SKM-1 treated with dmso at 0.1 percent for 144 hours (cell line): ENCODE data around the gene TMEM233.
"Not testable (repeated sequence)": the region's sequence is repeated elsewhere in the genome, so short reads cannot be mapped to it uniquely, and the experiment has no call there.

Source experiments
- DNase-seq: peaks from one replicate; lab custom pipeline; 2025; ENCODE audit not compliant: unreplicated experiment; lab: John Stamatoyannopoulos, UW

Gene TMEM233

DNA sequence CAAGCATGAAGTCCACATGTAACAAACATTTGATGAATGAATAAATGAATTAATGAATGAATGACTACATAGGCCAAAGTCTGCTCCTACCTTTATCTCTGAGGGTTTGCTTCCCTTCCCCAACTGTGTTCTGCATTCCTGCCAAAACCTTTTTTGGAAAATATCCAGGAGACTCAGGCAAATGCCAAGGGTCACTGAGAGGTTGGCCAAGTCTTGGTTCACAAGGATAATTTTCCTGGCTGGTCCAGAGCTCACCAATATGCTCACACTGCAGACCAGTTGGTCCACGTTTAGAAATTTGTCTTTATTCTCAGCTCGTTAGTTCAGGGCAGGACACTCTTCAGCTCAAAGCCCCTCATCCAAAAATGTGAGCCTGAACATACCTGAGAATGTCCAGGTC, 10.2 kb downstream of the TMEM233 start:
- no peak for DNase-seq

DNA sequence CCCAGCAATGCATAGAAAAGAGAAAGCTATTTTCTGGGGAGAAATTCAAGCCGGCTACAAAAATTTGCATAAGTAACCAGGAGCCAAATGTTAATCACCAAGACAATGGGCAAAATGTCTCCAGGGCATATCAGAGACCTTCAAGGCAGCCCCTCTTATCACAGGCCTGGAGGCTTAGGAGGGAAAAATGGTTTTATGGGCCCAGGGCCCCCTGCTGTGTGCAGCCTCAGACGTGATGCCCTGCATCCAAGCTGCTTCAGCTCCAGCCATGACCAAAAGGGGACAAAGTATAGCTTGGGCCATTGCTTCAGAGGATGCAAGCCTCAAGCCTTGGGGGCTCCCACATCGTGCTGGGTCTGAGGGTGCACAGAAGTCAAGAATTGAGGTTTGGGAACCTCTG, 15.8 kb downstream of the TMEM233 start:
- no peak for DNase-seq

DNA sequence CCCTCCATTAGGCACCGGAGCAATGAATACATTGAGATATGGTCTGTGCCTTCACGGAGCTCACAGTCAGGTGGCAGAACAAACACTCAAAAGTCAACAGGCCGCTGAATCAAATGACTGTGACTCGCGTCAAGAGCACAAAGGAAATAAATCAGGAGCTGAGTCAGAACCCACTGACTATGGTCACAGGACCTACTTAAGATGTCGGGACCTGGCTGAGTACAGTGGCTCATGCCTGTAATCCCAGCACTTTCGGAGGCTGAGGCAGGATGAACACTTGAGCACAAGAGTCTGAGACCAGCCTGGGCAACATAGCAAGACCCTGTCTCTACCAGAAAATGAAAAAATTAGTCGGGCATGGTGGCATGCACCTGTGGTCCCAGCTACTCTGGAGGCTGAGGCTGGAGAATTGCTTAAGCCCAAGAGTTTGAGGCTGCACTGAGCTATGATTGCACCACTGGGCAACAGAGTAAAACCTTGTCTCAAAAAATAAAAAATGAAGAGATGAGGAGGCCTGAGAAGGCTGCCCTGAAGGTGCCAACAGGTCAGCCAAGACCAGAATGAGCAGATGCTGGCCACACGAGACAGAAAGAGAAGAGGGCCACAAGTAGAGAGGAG, 19.9 kb downstream of the TMEM233 start:
- no peak for DNase-seq

DNA sequence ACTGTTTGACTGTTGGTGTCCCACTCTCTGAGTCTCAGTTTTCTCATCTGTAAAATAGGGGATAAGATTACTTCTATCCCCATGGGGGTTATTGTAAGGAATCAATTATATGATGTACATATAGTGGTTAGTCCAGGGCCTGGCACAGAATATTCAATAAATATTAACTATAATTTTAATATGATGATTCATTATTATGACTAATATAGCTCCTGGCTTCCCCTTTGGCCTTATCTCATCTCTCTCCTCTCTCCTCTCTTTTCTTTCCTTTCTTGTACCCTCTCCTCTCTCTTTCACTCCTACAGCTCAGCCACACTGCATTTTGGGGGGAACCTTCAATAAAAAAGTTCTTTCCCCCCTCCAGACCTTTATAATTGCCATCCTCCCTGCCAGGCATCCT, 21.1 kb downstream of the TMEM233 start:
- DNase-seq: no peak

DNA sequence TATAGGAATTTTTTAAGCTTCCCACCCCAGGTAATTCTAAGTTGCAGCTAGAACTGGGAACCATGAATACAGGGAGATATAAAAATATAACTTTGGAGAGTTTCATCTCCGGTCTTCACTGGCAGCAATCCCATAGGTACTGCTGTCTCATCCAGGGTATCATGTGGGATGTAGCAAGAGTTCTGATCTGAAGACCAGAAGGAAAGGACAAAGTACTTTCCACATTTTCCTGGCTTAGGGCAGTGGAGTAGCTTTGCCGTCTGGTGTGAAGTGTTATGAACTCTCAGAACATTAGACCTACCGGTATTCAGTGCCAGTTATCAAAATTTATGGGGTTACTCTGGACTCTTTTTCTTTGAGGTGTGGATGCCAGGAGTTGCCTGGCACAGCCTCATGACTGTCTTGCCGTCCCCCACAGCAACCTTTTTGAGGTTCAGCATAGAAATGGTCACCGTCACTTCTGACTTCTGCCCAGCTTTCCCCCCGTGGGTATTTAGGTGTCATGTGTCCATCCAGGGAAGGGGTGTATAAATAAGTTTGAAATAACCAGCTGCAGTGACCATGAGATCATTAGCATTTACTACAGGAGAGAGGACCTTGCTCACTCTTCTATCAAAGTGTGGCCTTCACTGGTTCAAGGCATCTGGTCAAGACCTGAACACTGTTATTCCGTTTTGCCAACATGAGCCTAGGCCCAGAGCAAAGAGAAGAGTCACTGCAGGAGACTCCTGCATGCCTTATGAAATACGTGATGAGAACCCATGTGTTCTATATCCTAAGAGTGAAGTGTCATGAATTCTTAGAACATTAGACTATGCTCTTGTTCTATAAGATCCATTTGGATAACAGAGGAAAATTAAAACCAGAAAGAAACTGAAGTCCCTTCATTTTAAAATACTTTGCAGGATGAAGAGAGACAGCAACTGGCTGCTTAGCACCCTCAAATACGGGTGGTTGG, 22.2 kb downstream of the TMEM233 start:
- DNase-seq: no peak

DNA sequence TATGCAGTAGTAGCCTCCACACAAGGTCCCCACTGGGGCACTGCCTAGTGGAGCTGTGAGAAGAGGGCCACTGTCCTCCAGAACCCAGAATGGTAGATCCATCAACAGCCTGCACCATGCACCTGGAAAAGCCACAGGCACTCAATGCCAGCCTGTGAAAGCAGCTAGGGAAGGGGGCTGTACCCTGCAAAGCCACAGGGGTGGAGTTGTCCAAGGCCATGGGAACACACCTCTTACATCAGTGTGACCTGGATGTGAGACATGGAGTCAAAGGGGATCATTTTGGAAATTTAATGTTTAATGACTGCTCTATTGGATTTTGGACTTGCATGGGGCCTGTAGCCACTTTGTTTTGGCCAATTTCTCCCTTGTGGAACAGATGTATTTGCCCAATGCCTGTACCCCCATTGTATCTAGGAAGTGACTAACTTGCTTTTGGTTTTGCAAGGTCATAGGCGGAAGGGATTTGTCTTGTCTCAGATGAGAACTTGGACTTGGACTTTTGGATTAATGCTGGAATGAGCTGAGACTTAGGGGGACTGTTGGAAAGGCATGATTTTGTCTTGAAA, 24.8 kb downstream of the TMEM233 start:
- not testable (repeated sequence) for DNase-seq

DNA sequence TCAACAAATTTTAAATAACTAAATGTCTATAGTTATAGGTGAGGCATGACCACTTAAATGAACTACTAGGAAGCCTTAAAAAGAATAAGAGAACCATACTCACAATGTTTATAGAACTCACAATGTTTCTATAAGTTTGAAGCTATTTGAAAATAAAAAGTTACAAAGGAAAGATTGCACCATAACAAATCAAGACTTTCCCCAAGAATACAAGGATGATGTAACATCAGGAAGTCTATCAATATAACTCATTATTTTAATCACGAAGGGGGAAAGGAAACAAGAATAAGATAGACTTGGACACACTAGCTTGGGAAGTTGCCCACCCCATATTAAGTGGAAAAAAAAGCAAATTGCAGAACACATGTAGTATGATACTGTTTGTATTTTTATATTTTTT, 26.9 kb downstream of the TMEM233 start:
- DNase-seq: no peak

DNA sequence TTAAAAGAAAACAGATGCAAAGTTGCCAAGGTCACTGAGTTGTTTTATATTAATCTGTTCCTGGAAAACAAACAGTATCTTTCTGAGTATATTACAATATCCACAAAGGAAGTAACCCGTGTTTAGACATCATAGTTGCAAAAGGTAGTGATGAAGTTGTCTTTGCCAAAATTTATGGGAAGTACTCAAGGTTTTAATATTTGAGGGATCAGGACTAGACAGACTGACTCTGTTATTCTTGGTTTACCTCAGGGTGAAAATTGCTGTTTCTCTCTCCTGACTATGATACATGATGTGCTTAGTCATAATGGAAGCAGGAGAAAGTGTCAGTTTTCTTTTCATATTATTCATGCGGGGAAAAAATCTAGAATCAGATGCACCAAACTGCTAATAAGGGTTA, 28.3 kb downstream of the TMEM233 start:
- DNase-seq: no peak

DNA sequence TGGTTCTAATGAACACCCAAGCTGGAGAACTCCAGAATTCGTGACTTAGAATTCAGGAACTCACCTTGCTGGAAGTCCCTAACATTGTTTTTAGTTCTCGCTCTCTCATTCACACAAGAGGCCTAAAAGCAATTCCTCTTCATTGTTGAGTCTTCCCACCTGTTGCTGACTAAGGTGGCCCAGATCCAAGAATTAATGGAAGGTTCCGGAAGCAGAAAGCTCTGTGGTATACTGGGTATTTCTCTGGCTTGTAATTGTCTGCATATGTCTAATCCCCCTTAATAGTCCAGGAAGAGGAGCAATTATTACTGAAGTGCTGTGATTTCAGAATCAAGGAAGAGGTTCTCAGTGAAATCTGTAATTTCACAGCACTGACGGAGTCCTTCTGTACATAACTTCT, 31.4 kb downstream of the TMEM233 start:
- DNase-seq: no peak

DNA sequence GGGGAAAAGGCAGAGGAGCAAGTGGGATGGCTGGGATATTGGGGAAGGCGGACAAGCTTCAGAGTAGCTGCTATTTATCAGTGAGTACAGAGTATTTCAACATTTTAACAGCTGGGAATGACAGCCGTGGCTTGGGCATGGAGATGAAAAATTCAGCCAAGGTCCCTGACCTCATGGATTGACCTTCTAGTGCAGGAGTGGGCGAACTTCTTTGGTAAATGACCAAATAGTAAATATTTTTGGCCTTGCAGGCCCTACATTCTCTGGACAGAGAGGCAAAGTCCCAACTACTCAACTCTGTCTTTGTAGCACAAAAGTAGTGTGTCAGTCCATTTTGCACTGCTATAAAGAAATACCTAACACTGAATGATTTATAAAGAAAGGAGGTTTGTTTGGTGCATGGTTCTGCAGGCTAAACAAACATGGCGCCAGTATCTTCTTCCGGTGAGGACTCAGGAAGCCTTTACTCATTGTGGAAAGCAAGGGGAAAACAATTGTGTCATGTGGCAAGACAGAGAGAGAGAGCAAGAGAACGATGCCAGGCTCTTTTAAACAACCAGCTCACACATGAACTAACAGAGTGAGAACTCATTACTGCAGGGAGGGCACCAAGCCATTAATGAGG, 33.6 kb downstream of the TMEM233 start:
- no peak for DNase-seq

DNA sequence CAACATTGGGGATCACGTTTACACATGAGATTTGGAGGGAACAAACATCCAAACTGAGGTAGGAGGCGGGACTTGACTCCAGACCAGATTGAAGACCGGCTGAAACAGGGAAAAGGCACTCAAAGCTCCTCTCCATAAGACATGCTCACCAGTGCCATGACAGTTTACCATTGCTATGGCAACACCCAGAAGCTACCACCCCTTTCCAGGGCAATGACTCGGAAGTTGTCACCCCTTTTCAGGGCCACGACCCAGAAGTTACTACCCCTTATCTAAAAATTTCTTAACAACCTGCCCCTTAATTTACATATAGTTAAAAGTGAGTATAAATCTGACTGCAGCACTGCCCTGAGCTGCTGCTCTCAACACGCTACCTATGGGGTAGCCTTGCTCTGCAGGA, 34.1 kb downstream of the TMEM233 start:
- no peak for DNase-seq

DNA sequence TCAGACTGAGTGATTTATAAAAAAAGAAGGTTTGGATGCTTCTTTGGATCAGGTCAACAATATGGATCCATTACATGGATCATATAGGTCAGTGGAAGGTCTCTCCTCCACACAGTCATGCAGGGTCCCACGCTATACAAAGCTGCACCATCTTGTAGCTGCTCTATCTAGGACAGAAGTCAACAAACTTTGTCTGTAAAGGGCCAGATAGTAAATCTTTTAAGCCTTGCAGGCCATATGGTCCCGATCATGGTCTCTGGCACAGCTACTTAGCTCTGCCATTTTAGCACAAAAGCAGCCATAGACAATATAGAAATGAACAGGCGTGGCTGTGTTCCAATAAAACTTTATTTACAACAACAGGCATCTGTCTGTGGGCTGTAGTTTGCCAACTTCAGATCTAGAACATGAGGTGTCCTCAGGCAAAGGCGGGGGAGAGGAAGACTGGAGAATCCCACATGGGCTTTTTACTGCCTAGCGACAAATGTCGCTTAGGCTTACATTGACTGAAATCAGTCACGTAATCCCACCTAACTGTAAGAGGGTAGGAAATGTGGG, 36.7 kb downstream of the TMEM233 start:
- no peak for DNase-seq

DNA sequence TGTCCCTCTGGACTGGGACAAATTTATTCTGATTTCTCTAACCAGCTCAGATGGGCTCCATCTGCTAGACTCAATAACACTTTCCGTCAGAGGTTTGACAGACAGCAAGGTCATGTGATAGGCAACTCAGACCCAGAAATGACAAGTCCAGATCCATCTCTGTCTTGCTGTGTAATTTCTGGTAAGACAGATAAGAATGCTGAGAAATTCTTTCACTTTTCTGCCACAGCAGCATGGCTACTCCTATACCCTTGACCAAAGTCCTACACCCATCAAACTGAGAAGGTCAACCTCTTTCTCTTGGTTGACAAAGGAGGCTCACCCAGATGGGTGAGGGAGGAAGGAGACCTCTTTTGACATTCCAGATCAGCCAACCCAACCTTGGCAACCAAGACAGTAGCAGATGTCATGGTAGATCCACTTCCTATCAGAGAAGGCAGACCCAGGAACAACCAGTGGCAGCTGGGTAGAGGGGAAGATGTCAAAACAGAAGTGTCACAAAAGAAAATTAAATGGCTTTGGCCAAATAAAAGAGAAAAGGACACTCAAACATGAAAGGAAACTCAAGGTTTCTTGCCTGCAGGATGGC, 37.5 kb downstream of the TMEM233 start:
- no peak for DNase-seq

DNA sequence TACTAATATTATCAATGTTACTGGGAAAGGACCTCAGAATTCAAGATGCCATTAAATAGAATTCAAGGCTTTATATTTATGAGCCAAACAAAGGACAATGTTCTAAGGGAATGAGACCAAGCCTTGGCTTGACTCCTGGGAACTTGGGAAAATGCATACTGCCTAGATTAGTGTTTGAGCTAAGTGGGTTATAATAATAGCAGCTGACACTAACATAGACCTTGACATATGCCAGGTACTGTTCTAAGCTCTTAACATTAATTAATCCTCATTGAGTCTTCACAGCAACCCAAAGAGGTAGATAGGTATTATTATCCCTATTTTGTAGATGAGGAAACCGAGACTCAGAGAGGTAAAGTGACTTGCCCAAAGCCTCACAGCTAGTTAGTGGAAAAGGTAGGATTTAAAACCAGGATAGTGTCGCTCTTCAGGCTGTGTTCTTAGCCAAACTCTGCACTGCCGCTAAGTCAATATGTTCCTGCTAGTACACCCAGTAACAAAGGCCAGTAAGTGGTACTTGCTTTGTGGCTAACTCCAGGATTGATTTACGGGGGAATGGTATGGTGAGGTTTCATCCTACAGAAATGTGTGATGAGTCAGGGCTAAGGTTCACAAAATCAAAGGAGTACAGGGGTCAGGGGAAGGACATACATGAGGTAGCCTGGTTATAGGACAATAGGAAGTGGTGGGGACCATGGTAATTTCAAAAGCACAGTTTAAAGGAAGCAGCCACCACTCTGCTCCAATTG, 38.5 kb downstream of the TMEM233 start:
- no peak for DNase-seq

DNA sequence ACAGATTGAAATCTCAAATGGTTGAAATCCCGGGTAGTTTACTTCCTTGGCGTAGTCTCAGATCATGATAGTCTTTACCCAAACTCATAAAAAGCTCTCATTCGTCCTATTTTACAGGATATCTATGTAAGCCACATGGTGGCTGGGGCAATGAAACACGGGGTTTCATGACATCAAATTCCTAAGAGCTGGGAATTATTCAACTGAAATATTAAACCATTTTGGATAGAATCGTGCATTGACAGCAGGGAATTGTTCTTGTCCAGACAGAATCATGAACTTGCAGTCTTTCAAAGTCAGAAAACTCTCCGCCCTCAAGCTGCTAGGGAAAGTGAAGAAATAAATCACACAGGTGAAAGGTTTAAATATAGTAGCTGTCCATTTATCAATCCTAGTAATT, 41.2 kb downstream of the TMEM233 start:
- DNase-seq: no peak

DNA sequence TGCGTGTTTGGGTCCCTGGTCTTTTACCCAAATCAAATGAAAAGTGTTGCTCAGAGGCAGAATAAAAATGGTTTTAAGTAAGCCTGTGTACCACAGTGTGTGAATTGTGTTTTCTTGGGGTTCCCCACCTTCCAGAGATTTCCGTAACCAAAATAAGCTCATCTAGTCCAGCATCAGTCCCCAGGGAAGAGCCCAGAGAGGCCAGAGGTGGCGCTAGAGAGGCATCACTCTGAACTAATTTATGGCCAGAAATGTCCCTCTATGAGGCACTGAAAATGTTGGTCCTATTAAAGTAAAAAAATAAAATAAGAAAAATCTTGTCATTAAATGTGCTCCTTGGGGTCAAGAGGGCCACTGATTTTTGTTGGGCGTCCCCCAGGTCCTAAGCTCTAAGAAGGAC, 49.4 kb downstream of the TMEM233 start:
- no peak for DNase-seq

DNA sequence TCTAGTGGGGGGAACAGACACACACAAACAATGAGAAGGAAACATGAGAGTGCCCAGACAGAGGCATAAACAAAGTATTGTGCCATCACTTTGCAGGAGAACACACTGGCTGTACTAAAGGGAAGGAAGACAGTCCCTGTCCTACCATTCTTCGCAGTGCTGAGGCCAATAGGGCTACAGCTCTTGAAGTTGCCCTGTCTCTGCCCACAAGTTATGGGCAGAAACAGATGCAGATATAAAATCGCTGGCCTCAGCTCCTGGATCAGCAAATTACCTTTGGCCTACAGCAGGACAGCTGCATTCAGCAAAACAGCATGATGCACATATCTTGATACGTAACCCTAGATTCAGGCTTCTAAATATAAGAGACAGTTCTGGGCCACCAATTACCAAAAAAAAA, 51.4 kb downstream of the TMEM233 start:
- DNase-seq: no peak

DNA sequence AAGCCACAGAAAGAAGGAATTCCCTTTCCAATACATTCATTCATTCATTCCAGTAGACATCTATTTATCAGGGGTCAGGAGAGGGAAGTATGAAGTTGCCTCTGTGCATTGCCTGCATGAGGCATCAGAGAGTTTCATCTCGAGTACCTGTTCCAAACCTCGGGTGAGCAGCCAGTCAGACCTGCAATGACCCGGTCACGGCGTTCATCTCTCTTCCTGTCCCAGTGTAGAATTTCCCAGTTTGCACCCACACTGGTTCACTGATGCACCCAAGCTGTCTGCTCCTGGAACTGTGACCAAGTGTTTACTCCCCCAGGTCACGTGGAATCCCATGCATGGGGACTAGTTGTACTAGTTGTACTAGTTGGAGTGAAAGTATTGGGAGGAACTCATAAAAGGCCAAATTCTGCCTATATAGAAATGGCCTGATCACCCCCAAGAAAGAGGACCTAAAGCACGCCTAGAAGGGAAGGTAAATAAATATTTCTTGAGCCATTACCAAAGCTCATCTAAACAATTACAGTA, 52.0 kb downstream of the TMEM233 start:
- DNase-seq: no peak

DNA sequence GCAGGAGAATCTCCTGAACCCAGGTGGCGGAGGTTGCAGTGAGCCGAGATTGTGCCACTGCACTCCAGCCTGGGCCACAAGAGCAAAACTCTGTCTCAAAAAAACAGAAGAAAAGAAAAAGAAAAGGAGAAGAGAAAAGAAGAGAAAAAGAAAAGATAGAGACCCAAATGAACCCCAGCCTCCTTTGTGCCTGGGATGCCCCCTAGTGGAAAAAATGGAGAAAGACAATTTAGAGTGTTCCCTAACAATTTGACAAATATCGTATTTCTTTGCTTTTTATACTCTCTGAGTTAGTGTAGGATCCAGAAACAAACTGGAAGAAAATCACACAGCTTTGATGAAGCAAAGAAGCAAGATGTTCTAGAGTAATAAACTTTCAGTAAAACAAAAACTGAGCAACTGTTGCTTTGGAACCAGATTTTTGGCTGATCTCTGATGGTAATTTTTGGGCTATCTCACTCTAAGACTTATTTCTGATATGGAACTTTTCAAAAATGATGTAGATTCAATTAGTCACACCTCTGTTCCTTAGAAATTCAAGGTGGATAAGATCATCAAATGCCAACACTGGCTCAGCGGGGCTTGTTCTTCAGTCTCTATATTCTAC, 55.7 kb downstream of the TMEM233 start:
- no peak for DNase-seq

DNA sequence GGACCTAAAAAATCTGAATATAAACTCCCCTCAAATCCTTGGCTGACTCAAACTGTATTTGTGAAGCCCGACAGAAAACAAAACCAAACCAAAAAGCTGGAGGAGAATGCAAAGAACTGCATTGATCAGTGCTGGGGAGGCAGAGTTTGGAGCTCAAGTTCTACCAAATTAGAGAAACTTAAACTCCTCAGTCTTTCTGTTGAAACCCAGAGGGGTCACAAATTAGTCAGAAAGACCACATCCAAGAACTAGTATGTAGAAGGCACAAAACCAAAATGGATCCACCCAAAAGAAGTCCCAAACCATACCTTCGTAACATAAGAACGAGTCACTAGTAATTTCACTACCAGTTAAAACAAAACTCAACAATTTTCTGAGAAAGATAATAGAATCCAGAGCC, 59.1 kb downstream of the TMEM233 start:
- DNase-seq: no peak
